Lower lobe of right lung (tissue), 2 donors: ENCODE measurements around the gene DRAM2. TPM values are rescaled to one million over a fixed set of nuclear protein-coding genes. Genes with fewer than 3 reads are reported as not detected.
"Not testable (repeated sequence)": the region's sequence is repeated elsewhere in the genome, so short reads cannot be mapped to it uniquely, and the experiment has no call there.

ENCODE experiments used
- ATAC-seq, 2 donors: fragments of 200-7000 bp; cut with Tn5 transposase; one replicate each; pipeline ENCODE4 v1.9.1; 2020 to 2022; ENCODE audit warnings: mild to moderate bottlenecking in 2 of 2, moderate library complexity in 2 of 2
- DNase-seq: peaks from one replicate; pipeline ENCODE4 v3.0.0-alpha.2; 2020
- H3K27ac ChIP-seq: fragments of 200-600 bp; one replicate; pipeline ENCODE4 v1.8.0; 2022
- H3K27me3 ChIP-seq: fragments of 200-600 bp; one replicate; pipeline ENCODE4 v1.8.0; 2022; ENCODE audit warnings: low read depth
- H3K36me3 ChIP-seq: fragments of 200-600 bp; one replicate; pipeline ENCODE4 v1.8.0; 2022; ENCODE audit warnings: mild to moderate bottlenecking
- H3K4me1 ChIP-seq: fragments of 200-600 bp; one replicate; pipeline ENCODE4 v1.8.0; 2022
- H3K4me3 ChIP-seq: fragments of 200-600 bp; one replicate; pipeline ENCODE4 v1.8.0; 2022; ENCODE audit warnings: mild to moderate bottlenecking
- H3K9me3 ChIP-seq: fragments of 200-600 bp; one replicate; pipeline ENCODE4 v1.8.0; 2022
- intact Hi-C: fragments of 100-400 bp; cut with DNase I; formaldehyde crosslinking; loops from one replicate; pipeline ENCODE4 v1.11.0; 2022
- total RNA-seq: library from RNA; stranded (reverse); fragmentation: NEBNext Ultra II Directional; extraction: Animal tissue kit (Norgen Biotek cat#: 25700); gene quantifications from one replicate; pipeline ENCODE4 v1.2.1, GENCODE V29; 2021
- TF ChIP-seq, protein P1 (sequence below): fragments of 200-600 bp; IDR thresholded peaks from one replicate; pipeline ENCODE4 v1.8.0; 2022; ENCODE audit warnings: antibody characterized with exemption, mild to moderate bottlenecking
- donor health status: DM: no; HTN: yes; CAD: no; lungs with severe emphysema.

The DRAM2 gene
- total RNA-seq, 1 donor from 2014 or later = 73.9 TPM

DNA sequence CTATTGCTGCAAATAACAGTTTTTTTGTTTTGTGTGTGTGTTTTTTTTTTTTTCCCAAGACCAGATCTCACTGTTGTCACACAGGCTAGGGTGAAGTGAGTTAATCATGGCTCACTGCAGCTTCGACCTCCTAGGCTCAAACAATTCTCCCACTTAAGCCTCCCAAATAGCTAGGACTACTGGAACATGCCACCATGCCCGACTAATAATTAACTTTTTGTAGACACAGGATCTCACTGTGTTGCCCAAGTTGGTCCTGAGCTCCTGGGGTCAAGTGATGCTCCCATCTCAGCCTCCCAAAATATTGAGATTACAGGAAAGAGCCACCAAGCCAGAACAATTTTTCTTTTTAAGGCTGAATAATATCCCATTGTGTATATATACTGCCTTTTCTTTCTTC lies 34.9 kb downstream of the DRAM2 start:
- intact Hi-C loops = no loop called here
- TF ChIP-seq, protein P1, sequence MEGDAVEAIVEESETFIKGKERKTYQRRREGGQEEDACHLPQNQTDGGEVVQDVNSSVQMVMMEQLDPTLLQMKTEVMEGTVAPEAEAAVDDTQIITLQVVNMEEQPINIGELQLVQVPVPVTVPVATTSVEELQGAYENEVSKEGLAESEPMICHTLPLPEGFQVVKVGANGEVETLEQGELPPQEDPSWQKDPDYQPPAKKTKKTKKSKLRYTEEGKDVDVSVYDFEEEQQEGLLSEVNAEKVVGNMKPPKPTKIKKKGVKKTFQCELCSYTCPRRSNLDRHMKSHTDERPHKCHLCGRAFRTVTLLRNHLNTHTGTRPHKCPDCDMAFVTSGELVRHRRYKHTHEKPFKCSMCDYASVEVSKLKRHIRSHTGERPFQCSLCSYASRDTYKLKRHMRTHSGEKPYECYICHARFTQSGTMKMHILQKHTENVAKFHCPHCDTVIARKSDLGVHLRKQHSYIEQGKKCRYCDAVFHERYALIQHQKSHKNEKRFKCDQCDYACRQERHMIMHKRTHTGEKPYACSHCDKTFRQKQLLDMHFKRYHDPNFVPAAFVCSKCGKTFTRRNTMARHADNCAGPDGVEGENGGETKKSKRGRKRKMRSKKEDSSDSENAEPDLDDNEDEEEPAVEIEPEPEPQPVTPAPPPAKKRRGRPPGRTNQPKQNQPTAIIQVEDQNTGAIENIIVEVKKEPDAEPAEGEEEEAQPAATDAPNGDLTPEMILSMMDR = no peak

DNA sequence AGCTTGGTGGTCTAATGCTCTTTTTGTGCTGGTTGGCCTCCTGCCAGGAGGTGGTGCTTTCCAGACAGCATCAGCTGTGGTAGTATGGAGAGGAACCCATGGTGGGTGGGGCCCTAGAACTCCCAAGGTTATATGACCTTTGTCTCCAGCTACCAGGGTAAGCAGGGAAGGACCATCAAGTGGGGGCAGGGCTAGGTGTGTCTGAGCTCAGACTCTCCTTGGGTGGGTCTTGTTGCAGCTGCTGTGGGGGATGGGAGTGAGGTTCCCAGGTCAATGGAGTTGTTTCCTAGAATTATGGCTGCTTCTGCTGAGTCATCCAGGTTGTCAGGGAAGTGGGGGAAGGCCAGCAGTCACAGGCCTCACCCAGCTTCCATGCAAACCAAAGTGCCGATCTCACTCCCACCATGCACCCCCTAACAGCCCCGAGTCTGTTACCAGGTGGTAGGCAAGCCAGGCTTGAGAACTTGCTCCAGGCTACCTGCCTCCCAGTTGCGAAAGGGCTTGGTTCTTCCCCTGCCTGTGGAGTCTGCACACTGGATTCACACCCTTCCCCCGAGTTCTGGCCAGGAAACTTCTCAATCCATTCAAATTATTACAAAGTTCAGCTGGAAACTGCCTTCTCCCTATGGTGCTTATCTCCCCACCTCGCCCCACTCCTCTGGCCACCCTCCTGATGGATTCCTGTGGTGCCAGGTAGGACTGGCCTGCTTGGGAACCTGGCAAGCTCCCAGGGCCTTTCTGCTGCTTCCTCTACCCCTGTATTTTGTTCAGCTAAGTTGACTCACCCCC lies 37.8 kb downstream of the DRAM2 start:
- intact Hi-C loops = no loop called here
- Histone ChIP-seq H3K36me3 (no peaks in the 10 kb centered on the region), H3K9me3 (peaks cover 30% of the 10 kb centered on the region), H3K27ac (no peak overlapping the region), H3K27me3 (no peaks in the 10 kb centered on the region), H3K4me1 (no peaks in the 10 kb centered on the region), H3K4me3 (no peak overlapping the region)
- TF ChIP-seq, protein P1 = no peak
- ATAC-seq = no peak
- DNase-seq = no peak

More for the DNA sequence above, 34.9 kb downstream of the DRAM2 start:
- Histone ChIP-seq H3K4me3 (no peak overlapping the region), H3K9me3 (peaks cover 17% of the 10 kb centered on the region), H3K27ac (no peak overlapping the region), H3K4me1 (no peaks in the 10 kb centered on the region), H3K27me3 (no peaks in the 10 kb centered on the region), H3K36me3 (no peaks in the 10 kb centered on the region)
- DNase-seq = no peak
- no peak for ATAC-seq

DNA sequence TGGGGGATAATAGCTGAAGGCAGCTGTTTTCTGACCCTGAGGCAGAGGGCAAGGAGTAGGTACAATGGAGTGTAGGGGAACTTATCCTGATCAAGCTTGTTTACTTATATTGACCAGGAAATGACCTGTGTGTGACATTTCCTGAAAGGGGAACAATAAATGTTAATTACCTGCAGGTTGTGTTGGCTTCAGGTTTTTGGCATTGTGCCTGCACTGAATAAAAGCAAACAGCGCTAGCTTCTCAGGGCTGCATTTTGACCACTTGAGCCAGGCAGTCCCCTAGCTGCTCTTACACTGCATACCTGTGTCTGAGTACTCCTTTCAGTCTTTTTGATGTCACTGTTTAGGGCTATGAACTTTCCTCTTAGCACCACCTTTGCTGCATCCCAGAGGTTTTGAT lies 40.6 kb downstream of the DRAM2 start:
- no peak for ATAC-seq
- TF ChIP-seq, protein P1 = no peak

DNA sequence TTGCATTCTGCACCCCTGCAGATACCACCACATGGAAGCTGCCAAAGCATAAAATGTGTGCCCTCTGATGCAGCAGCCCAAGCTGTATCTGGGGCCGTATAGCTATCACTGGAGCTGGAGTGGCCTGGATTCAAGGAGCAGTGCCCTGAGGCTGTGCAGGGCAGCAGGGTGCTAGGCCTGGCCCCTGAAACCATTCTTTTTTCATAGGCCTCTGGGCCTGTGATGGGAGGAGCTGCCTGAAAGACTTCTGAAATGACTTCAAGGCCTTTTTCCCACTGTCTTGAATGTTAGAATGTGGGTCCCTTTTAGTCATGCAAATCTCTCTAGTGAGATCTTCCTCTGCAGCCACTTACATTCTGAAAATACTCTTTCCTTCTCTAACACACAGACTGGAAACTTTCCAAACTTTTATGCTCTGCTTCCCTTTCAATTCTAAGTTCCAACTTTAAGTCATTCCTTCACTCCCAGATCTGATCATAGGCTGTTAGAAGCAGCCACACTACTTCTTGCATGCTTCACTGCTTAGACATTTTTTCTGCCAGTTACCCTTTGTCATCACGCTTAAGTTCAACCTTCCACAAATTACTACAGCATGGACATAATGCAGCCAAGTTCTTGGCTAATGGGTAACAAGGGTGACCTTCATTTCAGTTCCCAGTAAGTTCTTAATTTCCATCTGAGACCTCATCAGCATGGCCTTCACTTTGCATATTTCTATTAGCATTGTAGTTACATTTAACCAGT lies 42.4 kb downstream of the DRAM2 start:
- Histone ChIP-seq H3K9me3 (peaks cover 37% of the 10 kb centered on the region), H3K4me1 (no peaks in the 10 kb centered on the region), H3K36me3 (no peaks in the 10 kb centered on the region), H3K27ac (no peak overlapping the region), H3K27me3 (no peaks in the 10 kb centered on the region), H3K4me3 (no peak overlapping the region)
- ATAC-seq (no peak), DNase-seq (no peak)
- TF ChIP-seq, protein P1 = no peak
- intact Hi-C loops = no loop called here

More for the DNA sequence above, 40.6 kb downstream of the DRAM2 start:
- intact Hi-C loops = no loop called here
- Histone ChIP-seq H3K9me3 (peaks cover 36% of the 10 kb centered on the region), H3K4me3 (no peak overlapping the region), H3K27me3 (no peaks in the 10 kb centered on the region), H3K36me3 (no peaks in the 10 kb centered on the region), H3K27ac (no peak overlapping the region), H3K4me1 (no peaks in the 10 kb centered on the region)
- DNase-seq = no peak

DNA sequence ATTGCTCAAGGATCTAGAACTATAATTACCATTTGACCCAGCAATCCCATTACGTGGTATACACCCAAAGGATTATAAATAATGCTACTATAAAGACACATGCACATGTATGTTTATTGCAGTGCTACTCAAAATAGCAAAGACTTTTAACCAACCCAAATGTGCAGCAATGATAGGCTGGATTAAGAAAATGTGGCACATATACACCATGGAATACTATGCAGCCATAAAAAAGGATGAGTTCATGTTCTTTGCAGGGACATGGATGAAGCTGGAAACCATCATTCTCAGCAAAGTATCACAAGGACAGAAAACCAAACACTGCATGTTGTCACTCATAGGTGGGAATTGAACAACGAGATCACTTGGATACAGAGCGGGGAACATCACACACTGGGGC lies 44.5 kb downstream of the DRAM2 start:
- H3K4me3 ChIP-seq, H3K27ac ChIP-seq, H3K36me3 ChIP-seq, H3K27me3 ChIP-seq, H3K4me1 ChIP-seq, ATAC-seq, DNase-seq, intact Hi-C loops: not testable (repeated sequence)
- peaks cover 27% of the 10 kb centered on the region for H3K9me3 ChIP-seq

DNA sequence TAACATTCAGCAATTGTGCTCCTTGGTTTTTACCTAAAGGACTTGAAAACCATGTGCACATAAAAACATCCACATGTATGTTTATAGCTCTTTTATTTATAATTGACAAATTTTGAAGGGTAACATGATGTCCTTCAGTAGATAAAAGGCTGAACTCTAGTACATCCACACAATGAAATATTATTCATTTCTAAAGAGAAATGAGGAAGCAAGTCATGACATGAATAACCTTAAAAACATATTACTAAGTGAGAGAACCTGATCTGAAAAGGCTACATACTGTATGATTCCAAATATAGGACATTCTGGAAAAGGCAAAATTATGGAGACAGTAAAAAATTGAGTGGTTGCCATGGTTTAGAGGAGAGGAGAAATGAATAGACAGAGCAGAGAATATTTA lies 50.3 kb downstream of the DRAM2 start:
- Histone ChIP-seq H3K9me3 (peaks cover 3% of the 10 kb centered on the region), H3K27me3 (no peaks in the 10 kb centered on the region), H3K4me1 (no peaks in the 10 kb centered on the region), H3K4me3 (no peak overlapping the region), H3K27ac (no peak overlapping the region), H3K36me3 (no peaks in the 10 kb centered on the region)
- ATAC-seq = no peak
- TF ChIP-seq, protein P1 = no peak
- no peak for DNase-seq
- intact Hi-C loops = no loop called here
